ENCODE measurements around the gene LPCAT1. TPM values are rescaled to one million over a fixed set of nuclear protein-coding genes. Genes with fewer than 3 reads are reported as not detected.
"Not testable (repeated sequence)": the region's sequence is repeated elsewhere in the genome, so short reads cannot be mapped to it uniquely, and the experiment has no call there.

Gene LPCAT1
- total RNA-seq, 3 donors from 2014 or later, result 19.4 to 39.3 (median 21.4) TPM

- Histone ChIP-seq H3K9me3 (no peaks in the 10 kb centered on the region), H3K27me3 (no peaks in the 10 kb centered on the region), H3K36me3 (no peaks in the 10 kb centered on the region), H3K27ac (no peak overlapping the region), H3K4me1 (no peaks in the 10 kb centered on the region), H3K4me3 (no peak overlapping the region)
- TF ChIP-seq POLR2AphosphoS5 (IDR thresholded peaks at IDR 0.05) (no peak), POLR2A (IDR thresholded peaks at IDR 0.05) (no peak), CTCF (IDR thresholded peaks at IDR 0.05) (no peak)
- intact Hi-C loops (cut with DNase I; ENCODE audit: low total_unique reads), result no loop called here
- no peak for DNase-seq (ENCODE audit: low spot score in 2 of 2)
Observed at GRCh38 chr5:1478271-1479035, 45.3 kb downstream of the LPCAT1 start.

- Histone ChIP-seq H3K4me3 (no peak overlapping the region), H3K27ac (peak overlapping the region in 1 of 2 donors; percentile 25), H3K36me3 (no peaks in the 10 kb centered on the region), H3K4me1 (no peaks in the 10 kb centered on the region), H3K9me3 (no peaks in the 10 kb centered on the region), H3K27me3 (no peaks in the 10 kb centered on the region)
- peak in 1 of 2 donors; percentile 31 for DNase-seq (ENCODE audit: low spot score in 2 of 2)
- intact Hi-C loops (cut with DNase I; ENCODE audit: low total_unique reads), result no loop called here
- no peak for TF ChIP-seq CTCF (IDR thresholded peaks at IDR 0.05)
- no peak for TF ChIP-seq POLR2A (IDR thresholded peaks at IDR 0.05)
- TF ChIP-seq POLR2AphosphoS5 (IDR thresholded peaks at IDR 0.05), result no peak
Observed at GRCh38 chr5:1477341-1477740, 46.4 kb downstream of the LPCAT1 start.

DNA sequence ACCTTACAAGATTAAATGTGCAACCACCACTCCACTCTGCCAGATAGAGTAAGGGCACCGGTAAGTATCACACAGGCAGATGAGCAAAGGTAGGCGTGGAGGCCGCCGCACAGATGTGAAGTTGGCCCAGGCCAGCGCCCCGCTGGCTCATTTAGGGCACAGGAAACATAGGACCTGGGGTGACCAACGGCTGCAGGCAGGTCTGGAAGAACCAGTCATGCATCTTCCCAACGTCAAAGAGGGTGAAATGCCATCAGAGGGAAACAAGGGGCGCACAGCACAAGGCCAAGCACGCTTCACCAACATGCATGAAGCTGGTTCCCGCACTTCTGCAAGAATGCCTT, 46.8 kb downstream of the LPCAT1 start:
- peak overlapping the region in 1 of 2 donors; percentile 25 for H3K27ac ChIP-seq
- DNase-seq (ENCODE audit: low spot score in 2 of 2), result peak in 1 of 2 donors; percentile 20
- no peaks in the 10 kb centered on the region for H3K27me3 ChIP-seq
- intact Hi-C loops (cut with DNase I; ENCODE audit: low total_unique reads), result no loop called here
- no peaks in the 10 kb centered on the region for H3K4me1 ChIP-seq
- H3K36me3 ChIP-seq, result no peaks in the 10 kb centered on the region
- TF ChIP-seq POLR2AphosphoS5 (IDR thresholded peaks at IDR 0.05) (no peak), POLR2A (IDR thresholded peaks at IDR 0.05) (no peak), CTCF (IDR thresholded peaks at IDR 0.05) (no peak)
- no peaks in the 10 kb centered on the region for H3K9me3 ChIP-seq
- H3K4me3 ChIP-seq, result no peak overlapping the region

GRCh38 chr5:1476181-1476966, 47.4 kb downstream of the LPCAT1 start:
- peak overlapping the region in 1 of 2 donors; percentile 25 for H3K27ac ChIP-seq
- no peaks in the 10 kb centered on the region for H3K36me3 ChIP-seq
- no peaks in the 10 kb centered on the region for H3K4me1 ChIP-seq
- peak in 1 of 2 donors; percentile 49 for DNase-seq (ENCODE audit: low spot score in 2 of 2)
- no peak overlapping the region for H3K4me3 ChIP-seq
- no peak for TF ChIP-seq POLR2AphosphoS5 (IDR thresholded peaks at IDR 0.05)
- no peaks in the 10 kb centered on the region for H3K27me3 ChIP-seq
- no peaks in the 10 kb centered on the region for H3K9me3 ChIP-seq
- intact Hi-C loops (cut with DNase I; ENCODE audit: low total_unique reads), result no loop called here

GRCh38 chr5:1475544-1475900, 48.2 kb downstream of the LPCAT1 start:
- intact Hi-C loops (cut with DNase I; ENCODE audit: low total_unique reads); DNase-seq (ENCODE audit: low spot score in 2 of 2): not testable (repeated sequence)

DNA sequence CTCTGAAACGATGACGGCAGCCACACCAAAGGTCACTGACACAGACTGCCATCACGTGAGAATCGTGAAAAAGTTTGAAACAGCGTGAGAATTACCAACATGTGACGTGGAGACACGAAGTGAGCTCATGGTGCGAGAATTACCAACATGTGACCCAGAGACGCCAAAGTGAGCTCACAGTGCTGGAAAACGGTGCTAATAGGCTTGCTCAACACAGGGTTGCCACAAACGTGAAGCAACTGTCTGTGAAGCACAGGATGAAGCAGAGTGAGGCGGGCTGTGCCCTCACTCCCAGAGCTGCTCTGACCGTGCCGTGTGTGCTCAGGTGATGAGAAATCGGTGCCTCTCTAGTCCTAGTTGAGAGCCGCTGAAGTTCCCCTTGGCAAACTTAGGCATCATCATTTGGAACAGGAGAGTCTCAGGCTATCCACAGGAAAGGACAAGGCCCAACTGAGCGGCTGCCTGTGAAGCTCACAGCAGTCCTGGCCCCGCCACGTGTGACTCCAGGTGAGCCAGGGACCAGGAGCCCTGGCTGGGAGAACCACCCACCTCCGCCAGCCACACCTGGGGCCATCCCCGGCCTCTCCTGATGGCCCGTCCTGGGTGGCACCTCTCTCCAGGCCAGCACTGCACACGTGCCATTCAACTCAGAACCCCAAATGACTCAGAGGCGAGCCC, 48.8 kb downstream of the LPCAT1 start:
- H3K4me1 ChIP-seq, result no peaks in the 10 kb centered on the region
- intact Hi-C loops (cut with DNase I; ENCODE audit: low total_unique reads), result no loop called here
- no peak overlapping the region for H3K27ac ChIP-seq
- H3K4me3 ChIP-seq, result no peak overlapping the region
- H3K36me3 ChIP-seq, result no peaks in the 10 kb centered on the region
- H3K9me3 ChIP-seq, result no peaks in the 10 kb centered on the region
- peak in 1 of 2 donors; percentile 40 for DNase-seq (ENCODE audit: low spot score in 2 of 2)
- no peak for TF ChIP-seq POLR2AphosphoS5 (IDR thresholded peaks at IDR 0.05)
- TF ChIP-seq POLR2A (IDR thresholded peaks at IDR 0.05), result no peak
- TF ChIP-seq CTCF (IDR thresholded peaks at IDR 0.05), result no peak
- H3K27me3 ChIP-seq, result no peaks in the 10 kb centered on the region

More at GRCh38 chr5:1475544-1475900, 48.2 kb downstream of the LPCAT1 start:
- H3K36me3 ChIP-seq, H3K4me3 ChIP-seq, H3K4me1 ChIP-seq, H3K27me3 ChIP-seq, H3K9me3 ChIP-seq, H3K27ac ChIP-seq: not testable (repeated sequence)

Measured in breast epithelium (tissue), 4 donors.